Lower lobe of right lung (tissue), 2 donors: ENCODE results near the gene PTP4A1. TPM values are rescaled to one million over a fixed set of nuclear protein-coding genes. Genes with fewer than 3 reads are reported as not detected.
A peak's percentile ranks its signal among the peaks of the same experiment; 100 is the strongest.

Experiments used
- ATAC-seq, 2 donors: fragments of 200-7000 bp; cut with Tn5 transposase; one replicate each; pipeline ENCODE4 v1.9.1; 2020 to 2022; ENCODE audit warnings: mild to moderate bottlenecking in 2 of 2, moderate library complexity in 2 of 2
- DNase-seq: peaks from one replicate; pipeline ENCODE4 v3.0.0-alpha.2; 2020
- H3K27ac ChIP-seq: fragments of 200-600 bp; one replicate; pipeline ENCODE4 v1.8.0; 2022
- H3K27me3 ChIP-seq: fragments of 200-600 bp; one replicate; pipeline ENCODE4 v1.8.0; 2022; ENCODE audit warnings: low read depth
- H3K36me3 ChIP-seq: fragments of 200-600 bp; one replicate; pipeline ENCODE4 v1.8.0; 2022; ENCODE audit warnings: mild to moderate bottlenecking
- H3K4me1 ChIP-seq: fragments of 200-600 bp; one replicate; pipeline ENCODE4 v1.8.0; 2022
- H3K4me3 ChIP-seq: fragments of 200-600 bp; one replicate; pipeline ENCODE4 v1.8.0; 2022; ENCODE audit warnings: mild to moderate bottlenecking
- H3K9me3 ChIP-seq: fragments of 200-600 bp; one replicate; pipeline ENCODE4 v1.8.0; 2022
- intact Hi-C: fragments of 100-400 bp; cut with DNase I; formaldehyde crosslinking; loops from one replicate; pipeline ENCODE4 v1.11.0; 2022
- total RNA-seq: library from RNA; stranded (reverse); fragmentation: NEBNext Ultra II Directional; extraction: Animal tissue kit (Norgen Biotek cat#: 25700); gene quantifications from one replicate; pipeline ENCODE4 v1.2.1, GENCODE V29; 2021
- TF ChIP-seq, protein P1 (sequence below): fragments of 200-600 bp; IDR thresholded peaks from one replicate; pipeline ENCODE4 v1.8.0; 2022; ENCODE audit warnings: antibody characterized with exemption, mild to moderate bottlenecking
- donor health status: DM: no; HTN: yes; CAD: no; lungs with severe emphysema.

Gene PTP4A1
- total RNA-seq, 1 donor from 2014 or later: 57.6 TPM

DNA sequence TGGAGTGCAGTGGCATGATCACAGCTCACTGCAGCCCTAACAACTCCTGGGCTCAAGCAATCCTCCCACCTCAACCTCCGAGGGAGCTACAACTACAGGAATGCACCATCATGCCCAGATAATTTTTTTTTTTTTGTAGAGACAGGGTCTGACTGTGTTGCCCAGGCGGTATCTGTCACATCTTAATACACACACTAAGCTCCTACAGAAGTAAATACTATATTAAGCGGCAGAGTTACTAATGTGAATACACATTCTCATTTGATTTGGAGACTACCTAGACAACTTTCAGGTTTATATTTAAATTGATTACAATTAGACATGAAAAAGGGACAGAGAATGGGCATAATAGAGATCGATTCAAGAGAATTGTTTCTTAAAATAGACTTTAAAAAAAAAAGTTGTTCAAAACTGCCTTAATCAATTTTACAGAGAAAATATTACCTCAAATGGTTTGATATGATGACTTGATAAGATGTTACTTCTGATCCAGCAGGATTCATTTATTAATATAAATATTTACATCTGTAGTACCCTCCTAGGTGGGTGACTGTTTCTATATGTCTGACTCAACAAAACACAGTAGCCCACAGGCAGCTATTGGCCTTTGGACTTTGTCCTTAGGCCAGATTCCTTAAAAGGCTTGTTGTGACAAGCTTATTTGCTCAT, 7.1 kb upstream of the PTP4A1 start:
- no peak overlapping the region for H3K4me3 ChIP-seq
- H3K9me3 ChIP-seq: no peaks in the 10 kb centered on the region
- no peaks in the 10 kb centered on the region for H3K27me3 ChIP-seq
- no peaks in the 10 kb centered on the region for H3K4me1 ChIP-seq
- no peaks in the 10 kb centered on the region for H3K36me3 ChIP-seq
- H3K27ac ChIP-seq: no peak overlapping the region
- intact Hi-C loops: no loop called here
- DNase-seq (no peak), ATAC-seq (no peak)
- TF ChIP-seq, protein P1, sequence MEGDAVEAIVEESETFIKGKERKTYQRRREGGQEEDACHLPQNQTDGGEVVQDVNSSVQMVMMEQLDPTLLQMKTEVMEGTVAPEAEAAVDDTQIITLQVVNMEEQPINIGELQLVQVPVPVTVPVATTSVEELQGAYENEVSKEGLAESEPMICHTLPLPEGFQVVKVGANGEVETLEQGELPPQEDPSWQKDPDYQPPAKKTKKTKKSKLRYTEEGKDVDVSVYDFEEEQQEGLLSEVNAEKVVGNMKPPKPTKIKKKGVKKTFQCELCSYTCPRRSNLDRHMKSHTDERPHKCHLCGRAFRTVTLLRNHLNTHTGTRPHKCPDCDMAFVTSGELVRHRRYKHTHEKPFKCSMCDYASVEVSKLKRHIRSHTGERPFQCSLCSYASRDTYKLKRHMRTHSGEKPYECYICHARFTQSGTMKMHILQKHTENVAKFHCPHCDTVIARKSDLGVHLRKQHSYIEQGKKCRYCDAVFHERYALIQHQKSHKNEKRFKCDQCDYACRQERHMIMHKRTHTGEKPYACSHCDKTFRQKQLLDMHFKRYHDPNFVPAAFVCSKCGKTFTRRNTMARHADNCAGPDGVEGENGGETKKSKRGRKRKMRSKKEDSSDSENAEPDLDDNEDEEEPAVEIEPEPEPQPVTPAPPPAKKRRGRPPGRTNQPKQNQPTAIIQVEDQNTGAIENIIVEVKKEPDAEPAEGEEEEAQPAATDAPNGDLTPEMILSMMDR: no peak

DNA sequence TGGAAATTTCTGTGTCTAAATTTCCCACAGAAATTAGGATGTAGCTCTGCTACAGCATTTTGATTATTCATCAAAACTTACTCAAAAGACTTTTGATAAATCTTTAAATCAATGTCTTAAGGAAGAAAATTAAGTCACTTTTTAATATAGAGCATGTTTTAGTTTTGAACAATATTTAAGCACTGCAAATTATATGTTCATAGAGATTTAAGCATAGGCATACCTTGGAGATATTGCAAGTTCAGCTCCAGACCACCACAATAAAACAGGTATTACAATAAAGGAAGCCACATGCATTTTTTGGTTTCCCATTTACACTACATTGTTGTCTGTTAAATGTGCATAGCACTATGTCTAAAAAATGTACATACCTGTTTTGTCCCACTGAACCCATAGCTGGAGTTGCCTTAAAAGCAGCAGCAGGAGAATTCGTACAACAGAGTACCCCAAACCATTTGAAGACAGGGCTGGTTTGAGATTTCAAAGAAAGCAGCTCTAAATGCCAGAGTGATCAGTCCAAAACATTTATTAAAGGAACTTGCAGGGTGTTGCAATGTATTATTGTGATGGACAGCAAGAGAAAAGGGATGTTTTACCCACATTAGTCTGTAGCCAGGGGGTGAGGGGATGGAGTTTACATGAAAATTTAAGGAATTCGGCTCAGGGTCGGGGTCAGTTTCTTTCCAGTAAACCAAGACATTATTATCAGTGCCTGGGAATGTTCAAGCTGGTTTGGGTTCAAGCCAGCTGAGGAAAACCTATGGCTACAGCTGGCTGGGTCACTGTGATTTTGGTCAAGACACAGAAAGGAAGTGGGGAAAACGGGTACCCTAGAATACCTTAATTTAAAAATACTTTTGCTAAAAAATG, 6.3 kb upstream of the PTP4A1 start:
- no peak overlapping the region for H3K4me3 ChIP-seq
- ATAC-seq (no peak), DNase-seq (no peak)
- TF ChIP-seq, protein P1: no peak
- no peak overlapping the region for H3K27ac ChIP-seq
- H3K4me1 ChIP-seq: no peaks in the 10 kb centered on the region
- H3K36me3 ChIP-seq: no peaks in the 10 kb centered on the region
- H3K9me3 ChIP-seq: no peaks in the 10 kb centered on the region
- intact Hi-C loops: no loop called here
- no peaks in the 10 kb centered on the region for H3K27me3 ChIP-seq

DNA sequence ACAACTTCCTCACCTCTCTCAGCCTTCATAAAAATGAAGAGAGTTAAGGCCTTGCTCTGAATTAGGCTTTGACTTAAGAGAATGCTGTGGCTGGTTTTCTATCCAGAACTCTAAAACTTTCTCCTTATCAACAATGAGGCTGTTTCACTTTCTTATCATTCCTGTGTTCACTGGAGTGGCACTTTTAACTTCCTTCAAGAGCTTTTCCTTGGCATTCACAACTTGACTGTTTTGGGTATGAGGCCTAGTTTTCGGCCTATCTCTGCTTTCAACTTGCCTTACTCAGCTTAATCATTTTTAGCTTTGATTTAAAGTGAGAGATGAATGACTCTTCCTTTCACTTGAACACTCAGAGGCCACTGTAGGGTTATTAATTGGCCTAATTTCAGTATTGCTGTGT, 4.3 kb upstream of the PTP4A1 start:
- intact Hi-C loops: no loop called here
- Histone ChIP-seq H3K4me1 (peaks cover 10% of the 10 kb centered on the region), H3K9me3 (no peaks in the 10 kb centered on the region), H3K4me3 (no peak overlapping the region), H3K27ac (no peak overlapping the region), H3K27me3 (no peaks in the 10 kb centered on the region), H3K36me3 (no peaks in the 10 kb centered on the region)
- DNase-seq (no peak), ATAC-seq (peak in 1 of 2 donors; percentile 17)
- TF ChIP-seq, protein P1: no peak

DNA sequence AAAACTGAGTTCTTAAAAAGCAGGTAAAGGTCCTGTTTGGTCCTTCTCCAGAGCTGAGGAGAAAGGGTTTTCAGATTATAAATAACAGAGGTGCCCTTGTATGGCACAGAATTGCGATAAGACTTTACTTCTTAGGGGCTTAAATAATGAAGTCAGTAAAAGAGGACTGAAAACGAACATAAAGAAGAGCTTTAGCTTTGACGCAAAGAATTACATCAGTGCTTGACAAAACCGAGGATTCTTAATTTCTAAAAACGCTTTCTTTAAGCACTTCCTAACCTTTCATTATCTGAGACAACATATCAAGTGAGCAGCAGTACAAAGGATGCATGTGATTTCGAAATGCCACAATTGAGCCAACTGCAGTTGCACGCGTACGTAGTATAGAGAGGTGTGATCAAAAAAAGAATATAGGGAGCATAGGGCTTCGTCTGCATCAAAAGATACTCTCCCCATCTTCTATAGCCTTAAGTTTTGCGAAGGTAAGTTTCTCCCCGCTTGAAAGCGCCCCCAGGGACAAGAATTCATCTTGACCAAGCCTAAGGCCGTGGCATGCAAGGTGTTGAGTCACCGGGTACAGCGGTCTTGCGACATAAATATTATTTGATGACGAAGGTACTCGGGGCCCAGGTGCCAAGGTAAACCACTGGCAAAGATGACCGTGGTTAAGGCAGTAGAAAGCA, 778 bp upstream of the PTP4A1 start:
- DNase-seq (peak; percentile 76), ATAC-seq (peak; percentile 63 to 75)
- H3K9me3 ChIP-seq: no peaks in the 10 kb centered on the region
- intact Hi-C loops: no loop called here
- peaks cover 33% of the 10 kb centered on the region for H3K4me1 ChIP-seq
- peak overlapping the region; percentile 100 for H3K27ac ChIP-seq
- H3K36me3 ChIP-seq: peaks cover 3% of the 10 kb centered on the region
- H3K4me3 ChIP-seq: peak overlapping the region; percentile 90
- no peaks in the 10 kb centered on the region for H3K27me3 ChIP-seq
- TF ChIP-seq, protein P1: no peak

DNA sequence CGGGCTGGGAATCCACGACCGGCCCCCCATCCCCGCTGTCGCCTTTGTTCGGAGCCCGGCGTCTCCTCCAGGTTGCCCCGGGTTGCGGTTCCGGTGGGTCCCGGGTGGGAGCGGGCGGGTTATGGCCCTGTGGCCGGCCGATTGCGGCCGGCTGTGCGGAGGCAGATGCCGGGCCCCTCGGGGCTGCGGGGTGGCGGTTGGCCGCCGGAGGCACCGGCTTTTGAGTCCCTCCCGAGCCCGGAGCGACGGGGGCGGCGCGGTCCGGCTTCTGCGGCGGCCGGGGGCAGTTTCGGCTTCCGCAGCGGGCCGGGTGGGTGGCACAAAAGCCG, 431 bp downstream of the PTP4A1 start:
- Histone ChIP-seq H3K36me3 (peaks cover 15% of the 10 kb centered on the region), H3K4me3 (peak overlapping the region; percentile 90), H3K4me1 (peaks cover 45% of the 10 kb centered on the region), H3K27me3 (no peaks in the 10 kb centered on the region), H3K27ac (peak overlapping the region; percentile 100), H3K9me3 (no peaks in the 10 kb centered on the region)
- no peak for DNase-seq
- peak; percentile 5 to 8 for ATAC-seq
- intact Hi-C loops: no loop called here
- TF ChIP-seq, protein P1: no peak
